GM20000 (cell line): ENCODE data around the gene SCUBE3.

Experiments used
- DNase-seq: peaks from one replicate; pipeline ENCODE4 v3.0.0; 2012; ENCODE audit warnings: low spot score
- TF ChIP-seq, protein P1 (sequence below): IDR thresholded peaks from 2 replicates; pipeline ENCODE4 v1.5.1; 2012; ENCODE audit warnings: mild to moderate bottlenecking, control low read depth; ENCODE audit errors: extremely low read depth, missing control alignments

The SCUBE3 gene

DNA sequence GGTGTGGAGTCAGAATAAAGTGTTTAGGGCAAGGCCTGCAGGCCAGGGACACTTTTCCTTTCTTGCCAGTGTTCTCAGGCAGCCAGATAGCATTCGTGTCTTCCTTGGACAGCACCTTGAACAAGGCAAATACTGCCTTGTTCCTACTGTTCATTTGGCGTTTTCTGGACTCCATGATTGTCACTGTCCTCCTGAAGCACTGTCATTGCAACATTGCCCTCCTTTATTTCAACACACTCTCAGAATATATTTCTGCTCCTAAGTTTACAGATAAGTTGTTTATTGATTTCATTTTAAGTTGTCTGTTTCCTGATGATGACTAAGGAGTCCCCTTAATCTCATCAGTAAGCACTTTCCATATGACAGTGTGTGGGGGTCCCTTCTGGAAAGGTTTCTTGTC, 68.7 kb downstream of the SCUBE3 start:
- DNase-seq = no peak
- TF ChIP-seq, protein P1, sequence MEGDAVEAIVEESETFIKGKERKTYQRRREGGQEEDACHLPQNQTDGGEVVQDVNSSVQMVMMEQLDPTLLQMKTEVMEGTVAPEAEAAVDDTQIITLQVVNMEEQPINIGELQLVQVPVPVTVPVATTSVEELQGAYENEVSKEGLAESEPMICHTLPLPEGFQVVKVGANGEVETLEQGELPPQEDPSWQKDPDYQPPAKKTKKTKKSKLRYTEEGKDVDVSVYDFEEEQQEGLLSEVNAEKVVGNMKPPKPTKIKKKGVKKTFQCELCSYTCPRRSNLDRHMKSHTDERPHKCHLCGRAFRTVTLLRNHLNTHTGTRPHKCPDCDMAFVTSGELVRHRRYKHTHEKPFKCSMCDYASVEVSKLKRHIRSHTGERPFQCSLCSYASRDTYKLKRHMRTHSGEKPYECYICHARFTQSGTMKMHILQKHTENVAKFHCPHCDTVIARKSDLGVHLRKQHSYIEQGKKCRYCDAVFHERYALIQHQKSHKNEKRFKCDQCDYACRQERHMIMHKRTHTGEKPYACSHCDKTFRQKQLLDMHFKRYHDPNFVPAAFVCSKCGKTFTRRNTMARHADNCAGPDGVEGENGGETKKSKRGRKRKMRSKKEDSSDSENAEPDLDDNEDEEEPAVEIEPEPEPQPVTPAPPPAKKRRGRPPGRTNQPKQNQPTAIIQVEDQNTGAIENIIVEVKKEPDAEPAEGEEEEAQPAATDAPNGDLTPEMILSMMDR = no peak

DNA sequence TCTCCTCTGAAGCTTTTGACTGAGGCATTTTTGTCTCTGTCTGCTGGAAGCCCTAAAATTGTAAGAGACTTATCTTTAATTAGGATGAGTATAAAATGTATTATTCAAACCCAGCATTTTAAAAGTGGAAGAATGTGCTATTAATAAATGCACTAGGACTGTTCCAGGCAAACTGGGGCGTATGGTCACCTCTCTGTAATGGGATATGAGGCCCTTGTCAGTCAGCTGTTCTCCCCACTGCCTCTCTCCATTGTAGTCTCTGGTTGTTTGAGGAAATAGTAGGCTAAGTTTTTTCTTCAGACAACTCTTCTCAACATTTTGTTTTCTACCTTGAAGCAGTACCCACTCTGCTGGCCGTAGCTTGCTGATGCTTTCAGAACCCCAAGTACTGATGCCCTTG, 69.6 kb downstream of the SCUBE3 start:
- no peak for DNase-seq

DNA sequence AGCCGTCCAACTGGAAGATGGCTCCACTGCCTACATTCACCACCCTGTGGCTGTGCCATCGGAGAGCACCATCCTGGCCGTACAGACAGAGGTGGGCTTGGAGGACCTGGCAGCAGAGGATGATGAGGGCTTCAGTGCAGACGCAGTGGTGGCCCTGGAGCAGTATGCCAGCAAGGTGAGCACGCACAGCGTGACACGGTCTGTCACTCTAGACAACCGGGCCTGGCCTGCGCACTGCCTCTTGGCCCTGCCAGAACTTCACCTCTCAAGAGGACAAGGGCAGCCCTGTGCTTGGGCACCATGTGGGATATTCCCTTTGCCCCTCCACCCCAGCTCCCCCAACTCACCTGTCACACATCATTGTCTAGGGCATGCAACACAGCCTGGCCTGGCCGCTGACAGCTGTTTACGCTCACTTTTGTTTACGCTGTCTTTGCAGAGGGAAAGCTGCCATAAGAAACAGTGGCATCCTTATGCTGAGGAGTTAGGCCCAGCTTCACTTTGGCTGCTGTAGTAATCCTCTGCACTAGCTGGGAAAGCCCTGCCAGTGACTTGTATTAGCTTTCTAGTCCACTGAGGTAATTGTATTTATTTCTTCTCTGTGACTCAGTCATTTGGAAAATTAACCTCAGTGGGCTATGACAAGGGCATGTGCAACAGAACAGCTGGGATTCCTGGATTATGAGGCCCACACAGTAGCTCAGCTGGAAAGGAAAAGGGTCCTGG, 74.1 kb downstream of the SCUBE3 start:
- TF ChIP-seq, protein P1 = no peak
- DNase-seq = no peak

More for the DNA sequence above, 69.6 kb downstream of the SCUBE3 start:
- TF ChIP-seq, protein P1 = no peak

DNA sequence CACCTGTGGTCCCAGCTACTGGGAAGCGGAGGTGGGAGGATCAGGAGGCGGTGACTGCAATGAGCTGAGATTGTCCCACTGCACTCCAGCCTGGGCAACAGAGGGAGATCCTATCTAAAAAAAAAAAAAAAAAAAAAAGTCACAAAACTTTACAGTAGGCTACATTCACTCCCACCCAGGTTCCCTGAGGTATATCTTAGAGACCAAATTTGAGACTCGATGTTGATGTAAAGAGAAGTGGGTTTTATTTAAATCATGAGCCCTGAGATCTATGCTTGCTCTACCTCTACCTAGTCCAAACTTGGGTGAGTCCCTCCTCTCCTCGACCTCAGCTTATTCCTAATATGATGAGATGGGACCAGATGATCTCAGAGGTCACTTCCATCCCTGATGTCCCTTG, 75.1 kb downstream of the SCUBE3 start:
- DNase-seq = no peak
- TF ChIP-seq, protein P1 = no peak

DNA sequence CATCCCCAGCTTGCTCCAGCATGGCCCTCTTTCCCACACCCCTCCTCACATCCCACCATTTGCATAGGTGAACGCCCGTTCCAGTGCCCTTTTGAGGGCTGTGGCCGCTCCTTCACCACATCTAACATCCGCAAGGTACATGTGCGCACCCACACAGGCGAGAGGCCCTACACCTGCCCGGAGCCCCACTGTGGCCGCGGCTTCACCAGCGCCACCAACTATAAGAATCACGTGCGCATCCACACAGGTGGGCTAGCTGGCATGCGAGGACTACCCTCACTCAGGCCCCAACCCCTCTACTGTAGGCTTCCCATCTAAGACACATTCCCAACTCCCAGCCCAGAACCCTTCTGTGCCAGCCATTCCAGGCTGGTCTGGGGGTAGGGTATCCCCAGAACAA, 77.7 kb downstream of the SCUBE3 start:
- TF ChIP-seq, protein P1 = no peak
- no peak for DNase-seq

DNA sequence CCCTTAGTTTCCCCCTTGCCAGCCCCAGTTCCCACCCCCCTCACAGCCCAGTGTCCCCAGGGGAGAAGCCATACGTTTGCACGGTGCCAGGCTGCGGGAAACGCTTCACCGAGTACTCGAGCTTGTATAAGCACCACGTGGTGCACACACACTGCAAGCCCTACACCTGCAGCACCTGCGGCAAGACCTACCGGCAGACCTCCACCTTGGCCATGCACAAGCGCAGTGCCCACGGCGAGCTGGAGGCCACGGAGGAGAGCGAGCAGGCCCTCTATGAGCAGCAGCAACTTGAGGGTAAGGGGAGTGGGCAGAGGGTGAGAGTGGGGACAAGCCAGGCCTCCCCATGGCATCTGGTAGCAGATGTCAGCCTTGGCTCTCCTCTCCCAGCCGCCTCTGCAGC, 78.7 kb downstream of the SCUBE3 start:
- no peak for DNase-seq

DNA sequence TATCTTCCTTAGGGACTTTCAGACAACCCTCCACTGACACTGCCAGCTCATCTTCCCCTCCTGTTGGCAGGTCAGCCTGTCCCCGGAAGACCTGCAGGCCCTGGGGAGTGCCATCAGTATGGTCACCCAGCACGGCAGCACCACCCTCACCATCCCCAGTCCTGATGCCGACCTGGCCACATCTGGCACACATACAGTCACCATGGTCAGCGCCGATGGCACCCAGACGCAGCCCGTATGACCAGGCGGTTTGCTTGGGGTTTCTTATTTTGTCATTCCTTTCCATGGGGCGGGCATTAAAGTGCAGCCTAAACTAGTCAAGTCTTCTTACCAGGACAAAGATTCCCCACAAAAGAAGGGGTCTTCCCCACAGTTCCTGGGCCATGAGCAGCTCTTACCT, 79.9 kb downstream of the SCUBE3 start:
- DNase-seq = no peak
- TF ChIP-seq, protein P1 = no peak

More for the DNA sequence above, 78.7 kb downstream of the SCUBE3 start:
- TF ChIP-seq, protein P1 = no peak
